SK-N-SH (cell line): ENCODE results near the gene INTS3. TPM values are rescaled to one million over a fixed set of nuclear protein-coding genes. Genes with fewer than 3 reads are reported as not detected.
"Not testable (repeated sequence)": the region's sequence is repeated elsewhere in the genome, so short reads cannot be mapped to it uniquely, and the experiment has no call there.

Experiments
- CTCF ChIA-PET: fragments of 300-600, 350-600 bp; formaldehyde crosslinking; extraction: SDS; loops from one replicate; lab custom pipeline; 2021; lab: Yijun Ruan, JAX
- POLR2A ChIA-PET: fragments of 350-600 bp; sonication (Branson Sonifier 250); formaldehyde crosslinking; extraction: SDS; loops from one replicate; lab custom pipeline; 2020; ENCODE audit warnings: antibody characterized with exemption, inconsistent platforms; lab: Yijun Ruan, JAX
- DNase-seq: peaks from one replicate; pipeline ENCODE4 v3.0.0; 2012
- H2AFZ ChIP-seq: fragments of 200-600 bp; sonication (generic); 2 replicates; pipeline ENCODE4 v1.8.1; 2016; ENCODE audit warnings: antibody characterized with exemption, mild to moderate bottlenecking, low read depth
- H3F3A ChIP-seq: fragments of 200-600 bp; sonication (generic); replicated peaks from 2 replicates; pipeline ENCODE3; 2016; ENCODE audit warnings: antibody characterized with exemption, mild to moderate bottlenecking; ENCODE audit not compliant: insufficient read depth
- H3K27ac ChIP-seq, 2 experiments: fragments of 200-500 bp in 1 of 2; fragments of 200-600 bp in 1 of 2; sonication (Bioruptor generic) in 1 of 2; sonication (generic), shearing (Covaris generic) in 1 of 2; 2 replicates each; pipeline versions ENCODE4 v1.5.1 to v1.6.1; 2014 to 2016; ENCODE audit warnings: low read depth in 2 of 2, inconsistent platforms in 1 of 2, low read length in 1 of 2, mild to moderate bottlenecking in 1 of 2, mixed read lengths in 1 of 2
- H3K27me3 ChIP-seq: fragments of 200-600 bp; sonication (generic), shearing (Covaris generic); 2 replicates; pipeline ENCODE4 v1.6.1; 2016; ENCODE audit warnings: mixed run types; ENCODE audit not compliant: insufficient read depth
- H3K36me3 ChIP-seq, 2 experiments: fragments of 200-500 bp in 1 of 2; fragments of 200-600 bp in 1 of 2; sonication (Bioruptor generic) in 1 of 2; sonication (generic) in 1 of 2; replicated peaks in 1 of 2; 2 replicates each; pipeline versions ENCODE3 to v1.5.1; 2014 to 2016; ENCODE audit warnings: low read length in 1 of 2, mild to moderate bottlenecking in 1 of 2; ENCODE audit not compliant: insufficient read depth in 2 of 2, control insufficient read depth in 1 of 2
- H3K4me1 ChIP-seq, 2 experiments: fragments of 200-500 bp in 1 of 2; fragments of 200-600 bp in 1 of 2; sonication (Bioruptor generic) in 1 of 2; sonication (generic), shearing (Covaris generic) in 1 of 2; 2 replicates each; pipeline versions ENCODE4 v1.5.1 to v1.6.1; 2014 to 2016; ENCODE audit warnings: low read depth in 1 of 2, low read length in 1 of 2, mixed run types in 1 of 2; ENCODE audit not compliant: insufficient read depth in 2 of 2, control insufficient read depth in 1 of 2
- H3K4me2 ChIP-seq: fragments of 200-600 bp; sonication (generic), shearing (Covaris generic); 2 replicates; pipeline ENCODE4 v1.6.1; 2017; ENCODE audit warnings: mixed run types
- H3K4me3 ChIP-seq, 2 experiments: fragments of 200-500 bp in 1 of 2; fragments of 200-600 bp in 1 of 2; sonication (Bioruptor generic) in 1 of 2; sonication (generic), shearing (Covaris generic) in 1 of 2; 2 replicates each; pipeline versions ENCODE4 v1.5.1 to v1.8.1; 2014 to 2016; ENCODE audit warnings: low read depth in 2 of 2, inconsistent platforms in 1 of 2, low read length in 1 of 2, mild to moderate bottlenecking in 1 of 2, mixed read lengths in 1 of 2, moderate library complexity in 1 of 2
- H3K79me2 ChIP-seq: fragments of 200-600 bp; sonication (generic); 2 replicates; pipeline ENCODE4 v1.8.1; 2017; ENCODE audit warnings: mild to moderate bottlenecking; ENCODE audit not compliant: insufficient read depth
- H3K9ac ChIP-seq: fragments of 200-600 bp; sonication (generic); 2 replicates; pipeline ENCODE4 v1.6.1; 2017; ENCODE audit warnings: mixed run types
- H3K9me2 ChIP-seq: fragments of 200-600 bp; sonication (generic); 2 replicates; pipeline ENCODE4 v1.6.1; 2017; ENCODE audit warnings: mixed run types
- H3K9me3 ChIP-seq: fragments of 200-600 bp; sonication (generic); 2 replicates; pipeline ENCODE4 v1.6.1; 2017; ENCODE audit warnings: mixed run types, mild to moderate bottlenecking, moderate library complexity
- H4K20me1 ChIP-seq: fragments of 200-600 bp; sonication (generic); 2 replicates; pipeline ENCODE4 v1.6.1; 2017; ENCODE audit warnings: mild to moderate bottlenecking, mixed run types; ENCODE audit not compliant: insufficient read depth
- NRF1 ChIP-seq: IDR thresholded peaks from 2 replicates; pipeline ENCODE4 v1.6.1; 2012; ENCODE audit warnings: low read depth, mild to moderate bottlenecking, low read length
- RCOR1 ChIP-seq: fragments of 150-350 bp; IDR thresholded peaks from 2 replicates; pipeline ENCODE4 v1.6.1; 2017; ENCODE audit warnings: antibody characterized with exemption, low read length
- RXRA ChIP-seq: IDR thresholded peaks from 2 replicates; pipeline ENCODE4 v1.4.0; 2012; ENCODE audit warnings: low read depth, mild to moderate bottlenecking, borderline replicate concordance
- TEAD4 ChIP-seq: IDR thresholded peaks from 2 replicates; pipeline ENCODE4 v1.4.0; 2012; ENCODE audit warnings: mild to moderate bottlenecking, borderline replicate concordance; ENCODE audit not compliant: insufficient read depth
- WGBS: methylation state at CpG from one replicate; pipeline ENCODE4 v1.1.6; 2017; ENCODE audit warnings: low lambda C conversion rate; 5-methylcytosine and 5-hydroxymethylcytosine counted together
- polyA plus RNA-seq, 3 experiments: library from polyadenylated mRNA; depleted of rRNA; stranded (reverse); fragments of >200 nt; gene quantifications; 2 replicates each; pipeline ENCODE4 v1.2.3, GENCODE V29; 2012
- TF ChIP-seq, protein P1 (sequence below): IDR thresholded peaks from 2 replicates; pipeline ENCODE4 v1.4.0; 2012; ENCODE audit warnings: low read depth
- TF ChIP-seq, protein P2 (sequence below): IDR thresholded peaks from 2 replicates; pipeline ENCODE4 v1.4.0; 2012; ENCODE audit warnings: low read depth, borderline replicate concordance
- TF ChIP-seq, protein P3 (sequence below): fragments of 150-350 bp; IDR thresholded peaks from 2 replicates; pipeline ENCODE4 v1.6.1; 2017; ENCODE audit warnings: antibody characterized with exemption, low read length, low read depth, borderline replicate concordance

Gene INTS3
- polyA plus RNA-seq, 1 of the 3 experiments (the other 2 are of a cell fraction): 64.3 TPM

DNA sequence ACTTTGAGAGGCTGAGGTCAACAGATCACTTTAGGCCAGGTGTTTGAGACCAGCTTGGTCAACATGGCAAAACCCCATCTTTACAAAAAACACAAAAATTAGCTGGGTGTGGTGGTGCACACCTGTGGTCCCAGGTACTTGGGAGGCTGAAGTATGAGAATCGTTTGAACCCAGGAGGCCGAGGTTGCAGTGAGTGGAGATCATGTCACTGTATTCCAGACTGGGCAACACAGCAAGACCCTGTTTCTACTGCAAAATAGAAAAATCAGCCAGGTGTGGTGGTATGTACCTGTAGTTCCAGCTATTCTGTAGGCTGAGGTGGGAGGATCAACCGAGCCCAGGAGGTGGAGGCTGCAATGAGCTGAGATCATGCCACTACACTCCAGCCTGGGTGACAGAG is 4.2 kb upstream of the INTS3 start:
- POLR2A ChIA-PET: no interaction called here

DNA sequence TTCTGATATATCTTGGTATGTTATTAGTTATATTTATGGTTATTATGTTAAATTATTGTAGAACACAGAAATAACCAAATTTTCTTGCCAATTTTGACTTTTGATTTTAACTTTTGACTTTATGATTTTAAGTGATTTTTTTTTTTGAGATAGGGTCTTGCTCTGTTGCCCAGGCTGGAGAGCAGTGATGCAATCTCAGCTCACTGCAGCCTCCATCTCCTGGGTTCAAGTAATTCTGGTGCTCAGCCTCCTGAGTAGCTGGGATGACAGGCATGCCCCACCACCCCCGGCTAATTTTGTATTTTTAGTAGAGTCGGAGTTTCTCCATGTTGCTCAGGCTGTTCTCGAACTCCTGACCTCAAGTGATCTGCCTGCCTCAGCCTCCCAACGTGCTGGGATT is 3.2 kb upstream of the INTS3 start:
- not testable (repeated sequence) for H4K20me1 ChIP-seq, H3K27ac ChIP-seq, H3K4me1 ChIP-seq, H3K9ac ChIP-seq, H3K36me3 ChIP-seq, DNase-seq, H3F3A ChIP-seq, H3K9me3 ChIP-seq, H3K27me3 ChIP-seq, H3K9me2 ChIP-seq, H3K4me2 ChIP-seq, H2AFZ ChIP-seq, H3K4me3 ChIP-seq
- peaks cover 16% of the 10 kb centered on the region for H3K79me2 ChIP-seq
- CTCF ChIA-PET: interaction anchor here (0.7 to 1.8 kb wide), 4 partner anchors 23 to 266 kb away, joined by 3 to 7 read pairs (median 3); partner anchors contain the start of gene NPR1
- 67% methylated on average over 4 of the region's 4 CpGs for WGBS
- POLR2A ChIA-PET: interaction anchor here (0.6 kb wide), 1 partner anchor 266 kb away, joined by 3 read pairs; no protein-coding TSS in a partner anchor

More for the DNA sequence above, 4.2 kb upstream of the INTS3 start:
- no peaks in the 10 kb centered on the region for H3K36me3 ChIP-seq
- no peak overlapping the region for H2AFZ ChIP-seq
- CTCF ChIA-PET: interaction anchor here (1.4 kb wide), 1 partner anchor 46 kb away, joined by 3 read pairs; no protein-coding TSS in a partner anchor
- H3K4me2 ChIP-seq: no peak overlapping the region
- no peaks in the 10 kb centered on the region for H3K9me3 ChIP-seq
- H3K4me1 ChIP-seq: peaks cover 0 to 3% of the 10 kb centered on the region in 2 experiments; a peak in 1 of 4 replicates
- no peaks in the 10 kb centered on the region for H4K20me1 ChIP-seq
- peaks cover 6% of the 10 kb centered on the region; the same call in 1 of the 2 replicates for H3K79me2 ChIP-seq
- TF ChIP-seq, protein P1, sequence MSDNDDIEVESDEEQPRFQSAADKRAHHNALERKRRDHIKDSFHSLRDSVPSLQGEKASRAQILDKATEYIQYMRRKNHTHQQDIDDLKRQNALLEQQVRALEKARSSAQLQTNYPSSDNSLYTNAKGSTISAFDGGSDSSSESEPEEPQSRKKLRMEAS: no peak
- no peak for TF ChIP-seq RCOR1
- TF ChIP-seq, protein P2, sequence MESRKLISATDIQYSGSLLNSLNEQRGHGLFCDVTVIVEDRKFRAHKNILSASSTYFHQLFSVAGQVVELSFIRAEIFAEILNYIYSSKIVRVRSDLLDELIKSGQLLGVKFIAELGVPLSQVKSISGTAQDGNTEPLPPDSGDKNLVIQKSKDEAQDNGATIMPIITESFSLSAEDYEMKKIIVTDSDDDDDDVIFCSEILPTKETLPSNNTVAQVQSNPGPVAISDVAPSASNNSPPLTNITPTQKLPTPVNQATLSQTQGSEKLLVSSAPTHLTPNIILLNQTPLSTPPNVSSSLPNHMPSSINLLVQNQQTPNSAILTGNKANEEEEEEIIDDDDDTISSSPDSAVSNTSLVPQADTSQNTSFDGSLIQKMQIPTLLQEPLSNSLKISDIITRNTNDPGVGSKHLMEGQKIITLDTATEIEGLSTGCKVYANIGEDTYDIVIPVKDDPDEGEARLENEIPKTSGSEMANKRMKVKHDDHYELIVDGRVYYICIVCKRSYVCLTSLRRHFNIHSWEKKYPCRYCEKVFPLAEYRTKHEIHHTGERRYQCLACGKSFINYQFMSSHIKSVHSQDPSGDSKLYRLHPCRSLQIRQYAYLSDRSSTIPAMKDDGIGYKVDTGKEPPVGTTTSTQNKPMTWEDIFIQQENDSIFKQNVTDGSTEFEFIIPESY: no peak
- TF ChIP-seq, protein P3, sequence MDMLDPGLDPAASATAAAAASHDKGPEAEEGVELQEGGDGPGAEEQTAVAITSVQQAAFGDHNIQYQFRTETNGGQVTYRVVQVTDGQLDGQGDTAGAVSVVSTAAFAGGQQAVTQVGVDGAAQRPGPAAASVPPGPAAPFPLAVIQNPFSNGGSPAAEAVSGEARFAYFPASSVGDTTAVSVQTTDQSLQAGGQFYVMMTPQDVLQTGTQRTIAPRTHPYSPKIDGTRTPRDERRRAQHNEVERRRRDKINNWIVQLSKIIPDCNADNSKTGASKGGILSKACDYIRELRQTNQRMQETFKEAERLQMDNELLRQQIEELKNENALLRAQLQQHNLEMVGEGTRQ: no peak
- no peak for TF ChIP-seq NRF1
- TF ChIP-seq RXRA: no peak
- no peak for TF ChIP-seq TEAD4
- H3K9me2 ChIP-seq: no peaks in the 10 kb centered on the region
- DNase-seq: no peak
- no peaks in the 10 kb centered on the region for H3K27me3 ChIP-seq
- no peak overlapping the region for H3K4me3 ChIP-seq
- H3F3A ChIP-seq: peaks cover 4% of the 10 kb centered on the region
- no peak overlapping the region for H3K27ac ChIP-seq
- H3K9ac ChIP-seq: no peak overlapping the region
- 61% methylated on average over 3 of the region's 3 CpGs for WGBS
